Kidney epithelial cell (primary cell): ENCODE results near the gene SYNE3. TPM values are rescaled to one million over a fixed set of nuclear protein-coding genes. Genes with fewer than 3 reads are reported as not detected.

ENCODE experiments used
- DNase-seq: peaks from one replicate; pipeline ENCODE4 v3.0.0-alpha.2; 2010; ENCODE audit warnings: low read depth
- H3K27me3 ChIP-seq: 2 replicates; pipeline ENCODE4 v1.6.0; 2011; ENCODE audit warnings: low read length; ENCODE audit not compliant: control insufficient read depth, insufficient read depth
- H3K36me3 ChIP-seq: 2 replicates; pipeline ENCODE4 v1.5.1; 2011; ENCODE audit warnings: low read length; ENCODE audit not compliant: control insufficient read depth, insufficient read depth
- H3K4me3 ChIP-seq: 2 replicates; pipeline ENCODE4 v1.5.1; 2011; ENCODE audit warnings: low read depth, mild to moderate bottlenecking, control low read depth, low read length
- total RNA-seq: library from RNA; depleted of rRNA; stranded (reverse); fragments of >200 nt; gene quantifications from 2 replicates; pipeline ENCODE4 v1.2.3, GENCODE V29; 2015
- TF ChIP-seq, protein P1 (sequence below): IDR thresholded peaks from 2 replicates; pipeline ENCODE4 v1.5.1; 2011; ENCODE audit warnings: mild to moderate bottlenecking, moderate library complexity, low read length, control low read depth, inconsistent platforms; ENCODE audit not compliant: insufficient read depth, poor library complexity, severe bottlenecking

Gene SYNE3
- total RNA-seq, 1 donor from 2014 or later = 2.2 TPM

DNA sequence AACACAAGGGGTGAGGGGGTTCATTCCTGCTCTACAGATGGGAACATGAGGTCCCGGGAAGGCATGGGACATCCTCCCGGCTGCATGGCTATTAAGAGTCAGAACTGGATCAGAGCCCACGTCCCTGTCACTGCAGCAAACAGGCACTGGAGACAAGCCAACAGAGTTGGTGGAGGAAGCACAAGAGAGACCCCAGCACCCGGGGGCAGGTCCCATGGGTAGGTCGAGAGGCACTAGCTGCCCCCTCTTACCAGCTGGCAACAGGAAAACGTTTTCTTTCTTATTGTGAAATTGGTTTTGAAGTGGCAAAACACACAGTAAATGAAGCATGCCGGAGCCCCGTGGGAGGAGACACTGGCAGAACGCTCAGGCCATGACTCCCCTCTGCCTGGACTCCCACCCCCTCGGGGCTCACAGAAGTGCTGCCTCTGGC is 43.6 kb downstream of the SYNE3 start:
- Histone ChIP-seq H3K36me3 (no peaks in the 10 kb centered on the region), H3K27me3 (no peaks in the 10 kb centered on the region), H3K4me3 (no peak overlapping the region)
- DNase-seq = no peak
- TF ChIP-seq, protein P1, sequence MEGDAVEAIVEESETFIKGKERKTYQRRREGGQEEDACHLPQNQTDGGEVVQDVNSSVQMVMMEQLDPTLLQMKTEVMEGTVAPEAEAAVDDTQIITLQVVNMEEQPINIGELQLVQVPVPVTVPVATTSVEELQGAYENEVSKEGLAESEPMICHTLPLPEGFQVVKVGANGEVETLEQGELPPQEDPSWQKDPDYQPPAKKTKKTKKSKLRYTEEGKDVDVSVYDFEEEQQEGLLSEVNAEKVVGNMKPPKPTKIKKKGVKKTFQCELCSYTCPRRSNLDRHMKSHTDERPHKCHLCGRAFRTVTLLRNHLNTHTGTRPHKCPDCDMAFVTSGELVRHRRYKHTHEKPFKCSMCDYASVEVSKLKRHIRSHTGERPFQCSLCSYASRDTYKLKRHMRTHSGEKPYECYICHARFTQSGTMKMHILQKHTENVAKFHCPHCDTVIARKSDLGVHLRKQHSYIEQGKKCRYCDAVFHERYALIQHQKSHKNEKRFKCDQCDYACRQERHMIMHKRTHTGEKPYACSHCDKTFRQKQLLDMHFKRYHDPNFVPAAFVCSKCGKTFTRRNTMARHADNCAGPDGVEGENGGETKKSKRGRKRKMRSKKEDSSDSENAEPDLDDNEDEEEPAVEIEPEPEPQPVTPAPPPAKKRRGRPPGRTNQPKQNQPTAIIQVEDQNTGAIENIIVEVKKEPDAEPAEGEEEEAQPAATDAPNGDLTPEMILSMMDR = no peak

DNA sequence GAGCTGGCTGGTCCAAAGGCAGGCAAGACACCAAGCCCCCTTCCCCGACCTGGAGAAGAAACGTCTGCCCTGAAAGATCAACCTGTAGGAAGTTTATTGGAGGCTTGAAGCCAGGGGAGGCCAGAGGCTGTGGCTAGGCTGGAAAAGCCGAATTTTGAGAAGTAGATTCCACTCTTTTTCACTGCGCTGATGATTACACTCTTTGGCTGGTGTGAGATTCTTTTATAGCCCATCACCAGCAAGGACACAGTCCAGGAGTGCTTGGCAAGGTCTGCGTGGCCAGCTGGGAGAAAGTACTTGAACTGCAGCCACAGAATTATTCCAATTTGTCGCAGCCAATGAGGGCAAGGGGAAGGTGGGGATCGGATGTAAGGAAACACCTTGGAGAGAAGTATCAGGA is 45.0 kb downstream of the SYNE3 start:
- TF ChIP-seq, protein P1 = no peak
- no peak for DNase-seq
- Histone ChIP-seq H3K36me3 (no peaks in the 10 kb centered on the region), H3K4me3 (no peak overlapping the region), H3K27me3 (no peaks in the 10 kb centered on the region)

DNA sequence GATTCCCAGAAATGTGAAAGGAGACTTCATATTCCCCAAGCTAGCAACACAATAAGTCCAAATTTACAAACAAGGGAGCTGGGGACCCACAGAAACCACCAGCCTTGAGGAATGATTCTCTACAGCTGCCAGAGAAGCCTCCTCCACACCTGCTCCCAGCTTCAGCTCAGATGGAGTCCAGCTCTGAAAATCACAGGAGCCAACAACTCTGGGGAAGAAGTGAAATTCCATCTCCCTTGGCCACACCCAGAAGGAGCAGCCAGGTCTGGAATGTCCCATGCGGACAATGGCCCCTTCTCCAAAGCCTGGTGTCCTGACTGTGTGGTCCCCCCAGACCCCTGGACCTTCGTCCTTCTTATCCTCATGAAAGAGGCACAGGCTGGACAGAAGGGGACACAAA is 45.4 kb downstream of the SYNE3 start:
- no peaks in the 10 kb centered on the region for H3K27me3 ChIP-seq
- no peak for DNase-seq
- TF ChIP-seq, protein P1 = no peak

DNA sequence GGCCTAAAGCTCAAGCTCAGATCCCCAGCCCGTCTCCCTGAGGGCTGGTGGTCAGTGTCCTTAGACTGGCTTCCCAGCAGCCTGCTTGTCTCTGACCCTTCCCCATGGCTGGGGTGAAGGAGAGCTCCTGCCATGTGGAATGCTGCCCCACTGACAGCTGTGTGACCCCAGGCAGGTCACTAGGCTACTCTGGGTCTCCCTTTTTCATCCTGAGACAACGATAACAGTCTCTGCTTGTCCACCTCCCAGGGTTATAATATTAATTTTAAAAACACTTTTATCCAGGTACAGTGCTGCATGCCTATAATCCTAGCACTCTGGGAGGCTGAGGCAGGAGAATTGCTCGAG is 47.3 kb downstream of the SYNE3 start:
- H3K4me3 ChIP-seq = no peak overlapping the region
- TF ChIP-seq, protein P1 = no peak
- no peaks in the 10 kb centered on the region for H3K36me3 ChIP-seq
- no peak for DNase-seq
- H3K27me3 ChIP-seq = peaks cover 3% of the 10 kb centered on the region

More for the DNA sequence above, 45.4 kb downstream of the SYNE3 start:
- Histone ChIP-seq H3K36me3 (no peaks in the 10 kb centered on the region), H3K4me3 (no peak overlapping the region)

DNA sequence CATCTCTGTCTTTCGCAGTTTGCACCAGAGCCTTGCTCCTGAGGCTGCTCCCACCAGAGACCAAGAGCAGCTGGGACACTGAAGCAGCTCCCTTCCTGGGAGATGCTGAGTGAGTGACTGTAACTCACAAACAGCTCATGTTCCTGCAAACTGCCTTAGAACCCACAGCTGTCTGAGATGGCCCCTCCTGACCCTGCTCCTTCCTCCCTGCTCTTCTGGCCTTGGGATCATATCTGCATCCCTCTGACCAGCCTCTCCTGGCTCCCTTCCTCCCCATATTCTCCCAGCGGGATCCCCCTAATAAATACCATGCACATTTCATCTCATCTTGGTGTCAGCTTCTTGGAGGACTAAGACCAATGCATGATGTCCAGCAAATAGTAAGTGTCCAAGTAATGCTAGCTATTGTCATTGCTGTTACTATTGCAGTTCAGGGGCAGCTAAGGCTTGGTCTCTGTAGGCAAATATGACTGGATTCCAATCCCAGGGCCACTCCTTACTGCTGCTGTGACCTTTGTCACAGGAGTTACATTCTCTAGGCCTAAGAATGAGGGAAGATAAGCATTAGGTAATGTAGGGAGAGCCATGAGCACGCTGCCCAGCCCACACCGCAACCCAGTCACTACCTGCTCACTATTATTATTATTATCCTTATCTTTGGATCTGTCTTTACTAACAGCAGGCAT is 47.9 kb downstream of the SYNE3 start:
- DNase-seq = no peak
- H3K27me3 ChIP-seq = peaks cover 3% of the 10 kb centered on the region
- TF ChIP-seq, protein P1 = no peak
- H3K4me3 ChIP-seq = no peak overlapping the region
- no peaks in the 10 kb centered on the region for H3K36me3 ChIP-seq

DNA sequence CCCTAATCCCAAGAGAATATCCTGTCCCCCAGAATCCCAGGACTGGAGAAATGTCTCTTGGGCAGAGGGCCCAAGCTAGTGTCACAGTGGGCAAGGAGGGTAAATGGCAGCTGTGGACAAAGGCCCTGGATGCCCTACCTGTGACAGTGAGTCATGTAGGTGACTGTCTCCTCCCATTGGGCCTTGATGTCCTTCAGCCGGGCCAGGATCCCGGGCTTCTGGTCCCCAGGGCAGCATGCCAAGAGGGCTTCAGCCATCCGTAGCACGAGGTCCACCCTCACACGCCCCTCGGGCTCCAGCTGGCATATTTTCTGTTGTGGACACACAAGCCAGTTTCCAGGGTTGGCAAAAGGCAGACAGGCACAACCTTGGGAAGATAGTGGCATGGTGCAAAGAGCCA is 48.8 kb downstream of the SYNE3 start:
- H3K27me3 ChIP-seq = peaks cover 3% of the 10 kb centered on the region
- TF ChIP-seq, protein P1 = no peak
- no peaks in the 10 kb centered on the region for H3K36me3 ChIP-seq
- DNase-seq = no peak
- H3K4me3 ChIP-seq = no peak overlapping the region
